WTC11 (cell line): ENCODE measurements around the gene GLB1L2. TPM values are rescaled to one million over a fixed set of nuclear protein-coding genes. Genes with fewer than 3 reads are reported as not detected.
A peak's percentile ranks its signal among the peaks of the same experiment; 100 is the strongest.

Experiments used
- ATAC-seq: fragments of 200-7000 bp; cut with Tn5 transposase; 2 replicates; pipeline ENCODE4 v1.10.0; 2021; ENCODE audit warnings: mild to moderate bottlenecking, moderate library complexity
- CTCF ChIA-PET: fragments of 300-600 bp; sonication (Branson Sonifier 250); formaldehyde crosslinking; loops from one replicate; lab custom pipeline; 2021; ENCODE audit warnings: antibody characterized with exemption; lab: Charles Lee
- POLR2A ChIA-PET: fragments of 350-600 bp; sonication (Branson Sonifier 250); formaldehyde crosslinking; loops from one replicate; lab custom pipeline; 2021; ENCODE audit warnings: antibody characterized with exemption; lab: Charles Lee
- DNase-seq: peaks from one replicate; pipeline ENCODE4 v3.0.0; 2021; ENCODE audit warnings: low spot score
- H3K27ac Mint-ChIP-seq: 2 replicates; pipeline ENCODE4 v1.8.0; 2021; ENCODE audit warnings: mixed read lengths
- H3K27me3 Mint-ChIP-seq: 2 replicates; pipeline ENCODE4 v1.8.0; 2021; ENCODE audit warnings: low read depth, mild to moderate bottlenecking, moderate library complexity, mixed read lengths
- H3K36me3 Mint-ChIP-seq: 2 replicates; pipeline ENCODE4 v1.8.0; 2021; ENCODE audit warnings: mixed read lengths
- H3K4me1 Mint-ChIP-seq: 2 replicates; pipeline ENCODE4 v1.8.0; 2022; ENCODE audit warnings: mixed read lengths
- H3K4me3 Mint-ChIP-seq: 2 replicates; pipeline ENCODE4 v1.8.0; 2021; ENCODE audit warnings: mild to moderate bottlenecking, moderate library complexity, mixed read lengths
- H3K9me3 Mint-ChIP-seq: 2 replicates; pipeline ENCODE4 v1.8.0; 2021; ENCODE audit warnings: mixed read lengths
- ATF6 ChIP-seq: sonication (generic); formaldehyde crosslinking; IDR thresholded peaks from 2 replicates; pipeline ENCODE4 v1.8.1; 2023; ENCODE audit warnings: mild to moderate bottlenecking, missing genetic modification reagents
- CREB1 ChIP-seq: sonication (generic); formaldehyde crosslinking; IDR thresholded peaks from 2 replicates; pipeline ENCODE4 v1.8.0; 2023; ENCODE audit warnings: mild to moderate bottlenecking, missing genetic modification reagents
- CTCF ChIP-seq: fragments of 200-600 bp; IDR thresholded peaks from 2 replicates; pipeline ENCODE4 v1.8.0; 2022; ENCODE audit warnings: antibody characterized with exemption
- ESRRA ChIP-seq: sonication (generic); formaldehyde crosslinking; IDR thresholded peaks from 2 replicates; pipeline ENCODE4 v1.8.1; 2022; ENCODE audit warnings: mild to moderate bottlenecking, missing genetic modification reagents, borderline replicate concordance
- ETV6 ChIP-seq: sonication (generic); formaldehyde crosslinking; IDR thresholded peaks from 2 replicates; pipeline ENCODE4 v1.8.1; 2022; ENCODE audit warnings: mild to moderate bottlenecking, missing genetic modification reagents
- FOXJ3 ChIP-seq: sonication (generic); formaldehyde crosslinking; IDR thresholded peaks from 2 replicates; pipeline ENCODE4 v1.9.0; 2021; ENCODE audit warnings: missing genetic modification reagents, mild to moderate bottlenecking, borderline replicate concordance
- FOXP1 ChIP-seq: sonication (generic); formaldehyde crosslinking; IDR thresholded peaks from 2 replicates; pipeline ENCODE4 v1.8.0; 2022; ENCODE audit warnings: missing genetic modification reagents, mild to moderate bottlenecking, moderate library complexity, borderline replicate concordance
- GABPB1 ChIP-seq: sonication (generic); formaldehyde crosslinking; IDR thresholded peaks from 2 replicates; pipeline ENCODE4 v1.8.1; 2023; ENCODE audit warnings: mild to moderate bottlenecking, missing genetic modification reagents
- MAX ChIP-seq: sonication (generic); formaldehyde crosslinking; IDR thresholded peaks from 2 replicates; pipeline ENCODE4 v1.8.0; 2022; ENCODE audit warnings: mild to moderate bottlenecking, missing genetic modification reagents
- MXD4 ChIP-seq: fragments of 250-450 bp; sonication (Bioruptor Pico); IDR thresholded peaks from 2 replicates; pipeline ENCODE4 v1.8.0; 2021; ENCODE audit warnings: mild to moderate bottlenecking, moderate library complexity, borderline replicate concordance
- NFATC4 ChIP-seq: fragments of 250-450 bp; sonication (Bioruptor Pico); IDR thresholded peaks from 2 replicates; pipeline ENCODE4 v1.9.0; 2021; ENCODE audit warnings: mild to moderate bottlenecking
- TEAD4 ChIP-seq: sonication (generic); formaldehyde crosslinking; IDR thresholded peaks from 2 replicates; pipeline ENCODE4 v1.8.0; 2022; ENCODE audit warnings: mild to moderate bottlenecking, missing genetic modification reagents
- USF2 ChIP-seq: sonication (generic); formaldehyde crosslinking; IDR thresholded peaks from 2 replicates; pipeline ENCODE4 v1.8.1; 2023; ENCODE audit warnings: mild to moderate bottlenecking, missing genetic modification reagents, moderate library complexity
- ZBTB43 ChIP-seq: sonication (generic); formaldehyde crosslinking; IDR thresholded peaks from 2 replicates; pipeline ENCODE4 v1.8.1; 2023; ENCODE audit warnings: mild to moderate bottlenecking, missing genetic modification reagents
- ZNF219 ChIP-seq: sonication (generic); formaldehyde crosslinking; IDR thresholded peaks from 2 replicates; pipeline ENCODE4 v1.8.0; 2023; ENCODE audit warnings: missing genetic modification reagents, mild to moderate bottlenecking, borderline replicate concordance
- total RNA-seq: library from RNA; stranded (reverse); gene quantifications from 3 replicates; pipeline ENCODE4 v1.2.3, GENCODE V29; 2021

The GLB1L2 gene
- total RNA-seq, 1 experiment from 2014 or later, result 6.0 TPM

- H3K27ac Mint-ChIP-seq, result no peak overlapping the region
- ChIA-PET POLR2A (no interaction called here), CTCF (no interaction called here)
- DNase-seq (no peak), ATAC-seq (no peak)
- H3K36me3 Mint-ChIP-seq, result peaks cover 11% of the 10 kb centered on the region; the same call in 1 of the 2 replicates
- H3K9me3 Mint-ChIP-seq, result peaks cover 3% of the 10 kb centered on the region; the same call in 1 of the 2 replicates
- TF ChIP-seq NFATC4 (CRISPR knock-in tag) (no peak), ZNF219 (CRISPR knock-in tag) (no peak), ATF6 (CRISPR knock-in tag) (no peak), TEAD4 (CRISPR knock-in tag) (no peak), MAX (CRISPR knock-in tag) (no peak), GABPB1 (CRISPR knock-in tag) (no peak), USF2 (CRISPR knock-in tag) (no peak)
- H3K4me1 Mint-ChIP-seq, result peaks cover 10% of the 10 kb centered on the region
- no peaks in the 10 kb centered on the region for H3K27me3 Mint-ChIP-seq
- H3K4me3 Mint-ChIP-seq, result no peak overlapping the region
These were observed 57.8 kb downstream of the GLB1L2 start for GRCh38 chr11:134389464-134390180.

- Mint-ChIP-seq H3K27me3 (no peaks in the 10 kb centered on the region), H3K9me3 (peaks cover 3% of the 10 kb centered on the region; the same call in 1 of the 2 replicates), H3K4me3 (no peak overlapping the region), H3K27ac (no peak overlapping the region), H3K4me1 (peaks cover 10% of the 10 kb centered on the region), H3K36me3 (peaks cover 8% of the 10 kb centered on the region; the same call in 1 of the 2 replicates)
- ATAC-seq, result no peak; the same call in 1 of the 2 replicates
- no peak for DNase-seq
- POLR2A ChIA-PET, result no interaction called here
- no peak for TF ChIP-seq ETV6
- TF ChIP-seq FOXJ3 (CRISPR knock-in tag), result no peak
- no peak for TF ChIP-seq CREB1 (CRISPR knock-in tag)
- peak; percentile 36; the same call in 1 of the 2 replicates for TF ChIP-seq CTCF
- TF ChIP-seq ESRRA, result no peak
- TF ChIP-seq ZBTB43 (CRISPR knock-in tag), result no peak
- no peak for TF ChIP-seq MXD4 (CRISPR knock-in tag)
- TF ChIP-seq FOXP1 (CRISPR knock-in tag), result no peak
- CTCF ChIA-PET, result interaction anchor here (0.6 to 1.9 kb wide), 4 partner anchors 15 to 36 kb away, joined by 3 to 7 read pairs (median 4); no protein-coding TSS in a partner anchor
These were observed 59.1 kb downstream of the GLB1L2 start for GRCh38 chr11:134390706-134391569.
